ENCODE measurements around the gene CIROP.
A peak's percentile ranks its signal among the peaks of the same experiment; 100 is the strongest.

Gene CIROP

GRCh38 chr14:23104591-23105347 is at the start of gene CIROP:
Gene CIROP, minus strand, starts transcription at chr14:23104989. Its CDS starts 69 bp downstream, at chr14:23104920.
- no peak for DNase-seq (ENCODE audit: extremely low read depth, low read depth)
- no peak for TF ChIP-seq CTCF (IDR thresholded peaks at IDR 0.05; ENCODE audit: low read depth, low read length)

- DNase-seq (ENCODE audit: extremely low read depth, low read depth) = peak; percentile 88
- TF ChIP-seq CTCF (IDR thresholded peaks at IDR 0.05; ENCODE audit: low read depth, low read length) = no peak
Measured at GRCh38 chr14:23153851-23154796, 49.3 kb upstream of the CIROP start.

- no peak for DNase-seq (ENCODE audit: extremely low read depth, low read depth)
- TF ChIP-seq CTCF (IDR thresholded peaks at IDR 0.05; ENCODE audit: low read depth, low read length) = no peak
Measured at GRCh38 chr14:23151342-23151741, 46.6 kb upstream of the CIROP start.

- DNase-seq (ENCODE audit: extremely low read depth, low read depth) = no peak
- no peak for TF ChIP-seq CTCF (IDR thresholded peaks at IDR 0.05; ENCODE audit: low read depth, low read length)
Measured at GRCh38 chr14:23149745-23150144, 45.0 kb upstream of the CIROP start.

- no peak for DNase-seq (ENCODE audit: extremely low read depth, low read depth)
- TF ChIP-seq CTCF (IDR thresholded peaks at IDR 0.05; ENCODE audit: low read depth, low read length) = no peak
Measured at GRCh38 chr14:23148591-23149249, 43.9 kb upstream of the CIROP start.

- no peak for DNase-seq (ENCODE audit: extremely low read depth, low read depth)
- no peak for TF ChIP-seq CTCF (IDR thresholded peaks at IDR 0.05; ENCODE audit: low read depth, low read length)
Measured at GRCh38 chr14:23147676-23148075, 42.9 kb upstream of the CIROP start.
